ENCODE data around the gene GNL1. TPM values are rescaled to one million over a fixed set of nuclear protein-coding genes. Genes with fewer than 3 reads are reported as not detected.

GNL1 gene
- total and polyA plus RNA-seq, 9 of the 15 experiments (the other 6 are each of a cell fraction or from before 2014, with no cell fraction given): 0.73 to 112 (median 58.0) TPM

DNA sequence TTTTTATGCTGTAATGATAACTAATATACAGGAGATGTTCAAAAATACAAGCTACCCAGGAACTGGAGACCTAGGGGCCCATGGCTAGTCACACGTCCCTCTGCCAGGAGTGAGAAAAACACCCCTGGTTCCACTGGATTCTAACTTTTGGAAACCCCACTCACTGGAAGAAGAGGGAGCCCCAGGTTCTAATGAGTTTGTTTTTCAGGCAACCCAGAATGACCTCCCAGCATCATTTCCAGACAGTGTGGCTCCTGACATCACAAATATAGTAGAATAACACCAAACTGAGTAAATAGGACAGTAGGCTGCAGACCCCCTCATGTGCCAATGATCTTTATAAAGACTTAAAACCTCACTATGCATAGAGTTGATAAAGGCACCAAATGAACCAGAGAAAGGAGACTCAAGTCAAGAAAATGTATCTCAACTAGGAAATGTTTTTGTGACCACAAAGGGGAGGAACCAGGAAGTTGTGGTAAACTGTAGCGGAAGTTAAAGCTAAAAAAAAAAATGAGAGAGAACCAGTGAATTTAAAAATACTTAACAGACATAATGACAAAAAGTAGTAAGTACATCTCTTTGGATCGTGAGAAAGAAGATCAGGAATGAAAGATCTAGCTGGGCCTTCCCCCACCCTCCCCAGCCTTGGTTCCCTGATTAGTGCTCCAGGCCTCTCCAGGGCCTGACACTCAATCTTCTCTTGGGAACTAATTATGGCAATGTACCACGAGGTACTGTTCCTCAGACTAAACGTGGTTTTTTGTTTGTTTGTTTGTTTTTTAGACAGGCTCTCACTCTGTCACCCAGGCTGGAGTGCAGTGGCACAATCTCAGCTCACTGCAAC, 47.2 kb downstream of the GNL1 start (continued):
- TF ChIP-seq HMGN3 (IDR thresholded peaks at IDR 0.05; ENCODE audit: borderline replicate concordance, extremely low read depth, insufficient read length, low read depth, low read length): no peak
- TF ChIP-seq STAG1 (CRISPR knock-in tag; IDR thresholded peaks at IDR 0.05; ENCODE audit: borderline replicate concordance): no peak
- TF ChIP-seq ZNF707 (CRISPR knock-in tag; conservative IDR thresholded peaks at IDR 0.05): no peak
- 0 out of 2 replicates have a peak, but pooled peaks have one; percentile 44 for TF ChIP-seq ELF2 (CRISPR knock-in tag; IDR thresholded peaks at IDR 0.05)
- peak; percentile 91 for TF ChIP-seq GABPA (tag; conservative IDR thresholded peaks at IDR 0.05; ENCODE audit: low read depth)
- TF ChIP-seq SMAD2 (IDR thresholded peaks at IDR 0.05; ENCODE audit: low read depth, low read length): no peak
- TF ChIP-seq, protein P1, sequence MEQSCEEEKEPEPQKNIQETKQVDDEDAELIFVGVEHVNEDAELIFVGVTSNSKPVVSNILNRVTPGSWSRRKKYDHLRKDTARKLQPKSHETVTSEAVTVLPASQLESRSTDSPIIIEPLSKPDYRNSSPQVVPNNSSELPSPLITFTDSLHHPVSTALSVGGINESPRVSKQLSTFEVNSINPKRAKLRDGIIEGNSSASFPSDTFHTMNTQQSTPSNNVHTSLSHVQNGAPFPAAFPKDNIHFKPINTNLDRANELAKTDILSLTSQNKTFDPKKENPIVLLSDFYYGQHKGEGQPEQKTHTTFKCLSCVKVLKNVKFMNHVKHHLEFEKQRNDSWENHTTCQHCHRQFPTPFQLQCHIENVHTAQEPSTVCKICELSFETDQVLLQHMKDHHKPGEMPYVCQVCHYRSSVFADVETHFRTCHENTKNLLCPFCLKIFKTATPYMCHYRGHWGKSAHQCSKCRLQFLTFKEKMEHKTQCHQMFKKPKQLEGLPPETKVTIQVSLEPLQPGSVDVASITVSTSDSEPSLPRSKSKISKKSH (CRISPR knock-in tag; IDR thresholded peaks at IDR 0.05): no peak
- TF ChIP-seq, protein P2, sequence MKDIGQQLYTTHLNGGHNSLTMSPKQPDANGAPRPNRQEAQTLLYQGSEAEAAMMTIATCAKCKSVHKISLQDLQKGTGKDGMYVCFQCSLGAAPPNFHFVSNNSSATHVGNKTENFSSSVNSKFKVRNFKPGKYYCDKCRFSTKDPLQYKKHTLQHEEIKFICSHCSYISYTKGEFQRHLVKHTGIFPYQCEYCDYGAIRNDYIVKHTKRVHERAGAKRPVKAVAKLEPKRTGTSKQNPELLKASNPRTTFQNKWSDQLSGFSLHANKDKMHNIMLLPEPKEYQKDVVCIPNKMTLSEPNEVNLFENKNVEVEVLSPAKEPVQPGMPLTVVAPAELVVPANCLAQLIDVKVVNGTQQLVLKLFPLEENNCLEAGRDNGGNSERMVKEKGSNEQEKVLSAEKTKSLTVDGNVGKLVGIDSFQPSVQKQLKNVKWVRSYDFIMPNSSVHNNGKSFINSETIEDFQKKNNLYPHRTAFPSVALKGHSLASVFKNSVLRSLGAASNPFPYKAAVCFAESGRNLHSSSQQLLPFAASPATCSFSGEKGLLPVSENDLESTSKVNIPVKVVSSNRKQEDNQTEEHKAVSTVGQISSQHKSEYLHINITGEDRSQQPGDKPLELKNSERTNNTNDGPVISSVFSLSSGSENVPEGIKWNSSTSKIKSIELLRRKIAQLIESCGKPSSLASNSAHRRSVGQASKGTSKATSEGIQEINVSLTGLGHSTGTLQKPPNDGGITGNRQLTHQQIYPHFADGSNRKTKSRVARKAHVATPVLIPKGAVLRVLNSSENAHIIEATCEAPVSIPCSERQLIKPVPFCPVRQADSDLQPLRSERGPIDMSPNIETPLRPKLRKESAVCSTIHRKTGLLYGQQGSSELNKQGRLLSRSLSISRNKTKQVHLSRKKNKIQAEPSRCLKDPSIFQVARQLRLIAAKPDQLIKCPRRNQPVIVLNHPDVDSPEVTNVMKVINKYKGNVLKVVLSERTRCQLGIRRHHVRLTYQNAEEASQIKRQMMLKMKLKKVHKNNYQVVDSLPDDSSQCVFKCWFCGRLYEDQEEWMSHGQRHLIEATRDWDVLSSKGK (CRISPR knock-in tag; IDR thresholded peaks at IDR 0.05): 0 out of 2 replicates have a peak, but pooled peaks have one; percentile 33
- TF ChIP-seq, protein P3, sequence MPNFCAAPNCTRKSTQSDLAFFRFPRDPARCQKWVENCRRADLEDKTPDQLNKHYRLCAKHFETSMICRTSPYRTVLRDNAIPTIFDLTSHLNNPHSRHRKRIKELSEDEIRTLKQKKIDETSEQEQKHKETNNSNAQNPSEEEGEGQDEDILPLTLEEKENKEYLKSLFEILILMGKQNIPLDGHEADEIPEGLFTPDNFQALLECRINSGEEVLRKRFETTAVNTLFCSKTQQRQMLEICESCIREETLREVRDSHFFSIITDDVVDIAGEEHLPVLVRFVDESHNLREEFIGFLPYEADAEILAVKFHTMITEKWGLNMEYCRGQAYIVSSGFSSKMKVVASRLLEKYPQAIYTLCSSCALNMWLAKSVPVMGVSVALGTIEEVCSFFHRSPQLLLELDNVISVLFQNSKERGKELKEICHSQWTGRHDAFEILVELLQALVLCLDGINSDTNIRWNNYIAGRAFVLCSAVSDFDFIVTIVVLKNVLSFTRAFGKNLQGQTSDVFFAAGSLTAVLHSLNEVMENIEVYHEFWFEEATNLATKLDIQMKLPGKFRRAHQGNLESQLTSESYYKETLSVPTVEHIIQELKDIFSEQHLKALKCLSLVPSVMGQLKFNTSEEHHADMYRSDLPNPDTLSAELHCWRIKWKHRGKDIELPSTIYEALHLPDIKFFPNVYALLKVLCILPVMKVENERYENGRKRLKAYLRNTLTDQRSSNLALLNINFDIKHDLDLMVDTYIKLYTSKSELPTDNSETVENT (CRISPR knock-in tag; IDR thresholded peaks at IDR 0.05): no peak
- no peak for TF ChIP-seq MYC (IDR thresholded peaks at IDR 0.05; ENCODE audit: low read depth, low read length)
- TF ChIP-seq MYC (CRISPR knock-in tag; IDR thresholded peaks at IDR 0.05; ENCODE audit: borderline replicate concordance, low read depth): 0 out of 2 replicates have a peak, but pooled peaks have one; percentile 21
- TF ChIP-seq XRCC5 (IDR thresholded peaks at IDR 0.05; ENCODE audit: low read depth, low read length): no peak
- no peak for TF ChIP-seq ARHGAP35 (IDR thresholded peaks at IDR 0.05; ENCODE audit: partially characterized antibody)
- TF ChIP-seq ZNF695 (CRISPR knock-in tag; IDR thresholded peaks at IDR 0.05): no peak
- peak; percentile 55; the same call in 1 of the 2 replicates for TF ChIP-seq ETV5 (CRISPR knock-in tag; IDR thresholded peaks at IDR 0.05; ENCODE audit: low read depth)

All from K562 (cell line).